ENCODE data around the gene RDH12.

RDH12 gene

GRCh38 chr14:67729072-67729885 is 27.6 kb downstream of the RDH12 start:
- Histone ChIP-seq H3K4me3 (ENCODE audit: low read length) (no peak overlapping the region), H3K9me3 (replicated peaks; ENCODE audit: low read length) (no peaks in the 10 kb centered on the region), H3K4me1 (ENCODE audit: control insufficient read depth, insufficient read depth, low read length) (no peaks in the 10 kb centered on the region), H3K36me3 (ENCODE audit: insufficient read depth, low read length) (no peaks in the 10 kb centered on the region), H3K27me3 (ENCODE audit: control insufficient read depth, insufficient read depth, low read length) (peaks cover 55% of the 10 kb centered on the region), H3K4me2 (ENCODE audit: low read length) (no peak overlapping the region), H3K9ac (ENCODE audit: low read depth, low read length) (no peak overlapping the region)

- peaks cover under 1% of the 10 kb centered on the region for H3K4me1 ChIP-seq (ENCODE audit: control insufficient read depth, insufficient read depth, low read length)
- no peaks in the 10 kb centered on the region for H3K9me3 ChIP-seq (replicated peaks; ENCODE audit: low read length)
- H3K9ac ChIP-seq (ENCODE audit: low read depth, low read length), result no peak overlapping the region
Observed at GRCh38 chr14:67733616-67734015, 31.9 kb downstream of the RDH12 start.

GRCh38 chr14:67734675-67735074 is 33.0 kb downstream of the RDH12 start:
- Histone ChIP-seq H3K27me3 (ENCODE audit: control insufficient read depth, insufficient read depth, low read length) (peaks cover 5% of the 10 kb centered on the region), H3K9ac (ENCODE audit: low read depth, low read length) (no peak overlapping the region), H3K4me1 (ENCODE audit: control insufficient read depth, insufficient read depth, low read length) (peaks cover 9% of the 10 kb centered on the region), H3K9me3 (replicated peaks; ENCODE audit: low read length) (no peaks in the 10 kb centered on the region), H3K4me2 (ENCODE audit: low read length) (no peak overlapping the region), H3K36me3 (ENCODE audit: insufficient read depth, low read length) (no peaks in the 10 kb centered on the region), H3K4me3 (ENCODE audit: low read length) (no peak overlapping the region)

More at GRCh38 chr14:67733616-67734015, 31.9 kb downstream of the RDH12 start:
- Histone ChIP-seq H3K4me3 (ENCODE audit: low read length) (no peak overlapping the region), H3K4me2 (ENCODE audit: low read length) (no peak overlapping the region), H3K36me3 (ENCODE audit: insufficient read depth, low read length) (no peaks in the 10 kb centered on the region), H3K27me3 (ENCODE audit: control insufficient read depth, insufficient read depth, low read length) (peaks cover 16% of the 10 kb centered on the region)

GRCh38 chr14:67735336-67736147 is 33.9 kb downstream of the RDH12 start:
- Histone ChIP-seq H3K9me3 (replicated peaks; ENCODE audit: low read length) (no peaks in the 10 kb centered on the region), H3K4me1 (ENCODE audit: control insufficient read depth, insufficient read depth, low read length) (peaks cover 9% of the 10 kb centered on the region)

GRCh38 chr14:67736771-67737170 is 35.1 kb downstream of the RDH12 start:
- H3K4me2 ChIP-seq (ENCODE audit: low read length), result no peak overlapping the region
- H3K9me3 ChIP-seq (replicated peaks; ENCODE audit: low read length), result no peaks in the 10 kb centered on the region
- no peaks in the 10 kb centered on the region for H3K27me3 ChIP-seq (ENCODE audit: control insufficient read depth, insufficient read depth, low read length)
- H3K36me3 ChIP-seq (ENCODE audit: insufficient read depth, low read length), result no peaks in the 10 kb centered on the region
- peaks cover 9% of the 10 kb centered on the region for H3K4me1 ChIP-seq (ENCODE audit: control insufficient read depth, insufficient read depth, low read length)
- H3K4me3 ChIP-seq (ENCODE audit: low read length), result no peak overlapping the region
- H3K9ac ChIP-seq (ENCODE audit: low read depth, low read length), result no peak overlapping the region

More at GRCh38 chr14:67735336-67736147, 33.9 kb downstream of the RDH12 start:
- H3K27me3 ChIP-seq (ENCODE audit: control insufficient read depth, insufficient read depth, low read length), result no peaks in the 10 kb centered on the region
- H3K4me2 ChIP-seq (ENCODE audit: low read length), result no peak overlapping the region
- no peak overlapping the region for H3K4me3 ChIP-seq (ENCODE audit: low read length)
- no peak overlapping the region for H3K9ac ChIP-seq (ENCODE audit: low read depth, low read length)
- no peaks in the 10 kb centered on the region for H3K36me3 ChIP-seq (ENCODE audit: insufficient read depth, low read length)

GRCh38 chr14:67738740-67739504 is 37.2 kb downstream of the RDH12 start:
- peak overlapping the region; percentile 42 for H3K4me2 ChIP-seq (ENCODE audit: low read length)
- H3K36me3 ChIP-seq (ENCODE audit: insufficient read depth, low read length), result no peaks in the 10 kb centered on the region
- H3K27me3 ChIP-seq (ENCODE audit: control insufficient read depth, insufficient read depth, low read length), result no peaks in the 10 kb centered on the region
- H3K4me1 ChIP-seq (ENCODE audit: control insufficient read depth, insufficient read depth, low read length), result peaks cover 9% of the 10 kb centered on the region
- no peak overlapping the region for H3K9ac ChIP-seq (ENCODE audit: low read depth, low read length)
- H3K9me3 ChIP-seq (replicated peaks; ENCODE audit: low read length), result no peaks in the 10 kb centered on the region
- no peak overlapping the region for H3K4me3 ChIP-seq (ENCODE audit: low read length)

GRCh38 chr14:67744046-67744445 is 42.4 kb downstream of the RDH12 start:
- Histone ChIP-seq H3K9me3 (replicated peaks; ENCODE audit: low read length) (no peaks in the 10 kb centered on the region), H3K9ac (ENCODE audit: low read depth, low read length) (no peak overlapping the region), H3K36me3 (ENCODE audit: insufficient read depth, low read length) (peaks cover 11% of the 10 kb centered on the region), H3K27me3 (ENCODE audit: control insufficient read depth, insufficient read depth, low read length) (no peaks in the 10 kb centered on the region), H3K4me1 (ENCODE audit: control insufficient read depth, insufficient read depth, low read length) (peaks cover 4% of the 10 kb centered on the region), H3K4me2 (ENCODE audit: low read length) (no peak overlapping the region), H3K4me3 (ENCODE audit: low read length) (no peak overlapping the region)

GRCh38 chr14:67746927-67747326 is 45.2 kb downstream of the RDH12 start:
- Histone ChIP-seq H3K4me3 (ENCODE audit: low read length) (no peak overlapping the region), H3K9ac (ENCODE audit: low read depth, low read length) (no peak overlapping the region), H3K27me3 (ENCODE audit: control insufficient read depth, insufficient read depth, low read length) (no peaks in the 10 kb centered on the region), H3K9me3 (replicated peaks; ENCODE audit: low read length) (no peaks in the 10 kb centered on the region), H3K36me3 (ENCODE audit: insufficient read depth, low read length) (peaks cover 32% of the 10 kb centered on the region), H3K4me2 (ENCODE audit: low read length) (no peak overlapping the region), H3K4me1 (ENCODE audit: control insufficient read depth, insufficient read depth, low read length) (no peaks in the 10 kb centered on the region)

GRCh38 chr14:67748312-67748711 is 46.6 kb downstream of the RDH12 start:
- Histone ChIP-seq H3K36me3 (ENCODE audit: insufficient read depth, low read length) (peaks cover 45% of the 10 kb centered on the region), H3K4me2 (ENCODE audit: low read length) (no peak overlapping the region), H3K9me3 (replicated peaks; ENCODE audit: low read length) (no peaks in the 10 kb centered on the region), H3K4me3 (ENCODE audit: low read length) (no peak overlapping the region), H3K9ac (ENCODE audit: low read depth, low read length) (no peak overlapping the region), H3K27me3 (ENCODE audit: control insufficient read depth, insufficient read depth, low read length) (no peaks in the 10 kb centered on the region), H3K4me1 (ENCODE audit: control insufficient read depth, insufficient read depth, low read length) (no peaks in the 10 kb centered on the region)

GRCh38 chr14:67749341-67750084 is 47.8 kb downstream of the RDH12 start:
- H3K9ac ChIP-seq (ENCODE audit: low read depth, low read length), result no peak overlapping the region
- no peaks in the 10 kb centered on the region for H3K9me3 ChIP-seq (replicated peaks; ENCODE audit: low read length)
- H3K27me3 ChIP-seq (ENCODE audit: control insufficient read depth, insufficient read depth, low read length), result no peaks in the 10 kb centered on the region
- H3K4me2 ChIP-seq (ENCODE audit: low read length), result no peak overlapping the region
- no peaks in the 10 kb centered on the region for H3K4me1 ChIP-seq (ENCODE audit: control insufficient read depth, insufficient read depth, low read length)
- peaks cover 57% of the 10 kb centered on the region for H3K36me3 ChIP-seq (ENCODE audit: insufficient read depth, low read length)
- no peak overlapping the region for H3K4me3 ChIP-seq (ENCODE audit: low read length)
